Endothelial cell of umbilical vein (primary cell): ENCODE data around the gene CDX1. TPM values are rescaled to one million over a fixed set of nuclear protein-coding genes. Genes with fewer than 3 reads are reported as not detected.

Source experiments
- BruUV-seq: library from RNA; stranded (reverse); fragments of 400-500 nt; replicated peaks from 2 replicates; lab custom pipeline; 2021; lab: Mats Ljungman, UMichigan
- CTCF ChIA-PET: fragments of 300-600, 350-600 bp; sonication (Branson Sonifier 250); formaldehyde crosslinking; loops from one replicate; lab custom pipeline; 2021; ENCODE audit warnings: antibody characterized with exemption, inconsistent platforms; lab: Charles Lee
- POLR2A ChIA-PET: fragments of 300-600, 350-600 bp; sonication (Branson Sonifier 250); formaldehyde crosslinking; loops from one replicate; lab custom pipeline; 2021; ENCODE audit warnings: antibody characterized with exemption, inconsistent platforms; lab: Charles Lee
- DNase-seq: peaks from one replicate; pipeline ENCODE4 v3.0.0-alpha.2; 2011; ENCODE audit warnings: low read depth, low spot score
- FAIRE-seq: peaks from 2 replicates; lab custom pipeline; 2011; peaks lifted over from hg19 to GRCh38; lab: Jason Lieb, UNC
- H2AFZ ChIP-seq: 2 replicates; pipeline ENCODE4 v1.6.0; 2012; ENCODE audit warnings: low read depth, low read length, control low read depth, inconsistent platforms
- H3K27ac ChIP-seq: 2 replicates; pipeline ENCODE4 v1.5.1; 2011; ENCODE audit warnings: low read depth, mild to moderate bottlenecking, control low read depth, low read length, moderate library complexity; ENCODE audit not compliant: insufficient read depth
- H3K27me3 ChIP-seq, 2 experiments: 2 replicates each; pipeline versions ENCODE4 v1.6.0 to v1.6.1; 2011; ENCODE audit warnings: low read length in 2 of 2, mixed read lengths in 1 of 2; ENCODE audit not compliant: control insufficient read depth in 2 of 2, insufficient read depth in 2 of 2
- H3K36me3 ChIP-seq, 2 experiments: 2 replicates in 1 of 2; 3 replicates in 1 of 2; pipeline ENCODE4 v1.5.1; 2011; ENCODE audit warnings: low read length in 2 of 2, mild to moderate bottlenecking in 1 of 2, moderate library complexity in 1 of 2; ENCODE audit not compliant: control insufficient read depth in 2 of 2, insufficient read depth in 2 of 2; ENCODE audit errors: extremely low read depth in 1 of 2
- H3K4me1 ChIP-seq: 3 replicates; pipeline ENCODE4 v1.5.1; 2011; ENCODE audit warnings: mild to moderate bottlenecking, low read length; ENCODE audit not compliant: control insufficient read depth, insufficient read depth; ENCODE audit errors: extremely low read depth
- H3K4me2 ChIP-seq: 2 replicates; pipeline ENCODE4 v1.6.1; 2011; ENCODE audit warnings: low read length, control low read depth, mixed read lengths; ENCODE audit not compliant: insufficient read depth
- H3K4me3 ChIP-seq, 3 experiments: fragments of 200-600 bp in 1 of 3; sonication (generic), shearing (Covaris generic) in 1 of 3; replicated peaks in 1 of 3; 2 replicates each; pipeline ENCODE4 v1.5.1; 2011 to 2016; ENCODE audit warnings: control low read depth in 3 of 3, low read length in 3 of 3, mild to moderate bottlenecking in 2 of 3, inconsistent platforms in 1 of 3, low read depth in 1 of 3, moderate library complexity in 1 of 3; ENCODE audit not compliant: insufficient read depth in 1 of 3
- H3K79me2 ChIP-seq: 2 replicates; pipeline ENCODE4 v1.6.0; 2012; ENCODE audit warnings: low read length, inconsistent platforms; ENCODE audit not compliant: control insufficient read depth, insufficient read depth
- H3K9ac ChIP-seq: replicated peaks from 2 replicates; pipeline ENCODE3; 2011; ENCODE audit warnings: low read length, control low read depth; ENCODE audit not compliant: insufficient read depth; ENCODE audit errors: extremely low read depth
- H3K9me1 ChIP-seq: replicated peaks from 3 replicates; pipeline ENCODE4 v1.6.0; 2011; ENCODE audit warnings: mild to moderate bottlenecking, low read length; ENCODE audit not compliant: control insufficient read depth, insufficient read depth; ENCODE audit errors: extremely low read depth
- H3K9me3 ChIP-seq: replicated peaks from 2 replicates; pipeline ENCODE4 v1.5.1; 2012; ENCODE audit warnings: low read length, inconsistent platforms; ENCODE audit not compliant: control insufficient read depth, insufficient read depth
- H4K20me1 ChIP-seq: replicated peaks from 2 replicates; pipeline ENCODE3; 2011; ENCODE audit warnings: mild to moderate bottlenecking, low read length; ENCODE audit not compliant: control insufficient read depth, insufficient read depth; ENCODE audit errors: extremely low read depth
- EZH2 ChIP-seq: IDR thresholded peaks from 2 replicates; pipeline ENCODE4 v1.6.1; 2012; ENCODE audit warnings: borderline replicate concordance, low read depth, mild to moderate bottlenecking, moderate library complexity, low read length, inconsistent platforms; ENCODE audit not compliant: severe bottlenecking
- FOS ChIP-seq: IDR thresholded peaks from 2 replicates; pipeline ENCODE4 v1.6.1; 2011; ENCODE audit warnings: mild to moderate bottlenecking, low read length, moderate library complexity, borderline replicate concordance; ENCODE audit not compliant: insufficient read depth
- GATA2 ChIP-seq: IDR thresholded peaks from 2 replicates; pipeline ENCODE4 v1.7.0; 2011; ENCODE audit warnings: low read depth, mild to moderate bottlenecking, moderate library complexity, mixed read lengths, low read length; ENCODE audit not compliant: insufficient read length, insufficient read depth
- JUN ChIP-seq: IDR thresholded peaks from 2 replicates; pipeline ENCODE4 v1.6.1; 2011; ENCODE audit warnings: borderline replicate concordance, low read depth; ENCODE audit not compliant: insufficient read length, insufficient read depth
- MYC ChIP-seq: IDR thresholded peaks from one replicate; pipeline ENCODE4 v1.6.1; 2011; ENCODE audit warnings: mild to moderate bottlenecking, low read depth, low read length
- POLR2A ChIP-seq: IDR thresholded peaks from 2 replicates; pipeline ENCODE4 v1.6.1; 2012; ENCODE audit warnings: low read depth, mild to moderate bottlenecking, control low read depth, low read length
- POLR2AphosphoS5 ChIP-seq: IDR thresholded peaks from 2 replicates; pipeline ENCODE4 v1.6.1; 2012; ENCODE audit warnings: low read depth, mild to moderate bottlenecking, control low read depth, low read length, moderate library complexity; ENCODE audit not compliant: insufficient read depth
- dilution Hi-C: fragments of 300-500 bp; cut with MboI; formaldehyde crosslinking; loops from one replicate; pipeline ENCODE4 v1.15.0; 2019; ENCODE audit warnings: low sequenced_read_pairs; ENCODE audit not compliant: extremely low pct_ligation_motif_present
- intact Hi-C: fragments of 100-400 bp; cut with micrococcal nuclease; formaldehyde crosslinking; loops from one replicate; pipeline ENCODE4 v1.10.0; 2022
- polyA plus RNA-seq, 4 experiments: library from polyadenylated mRNA; depleted of rRNA in 3 of 4; stranded (reverse) in 3 of 4; unstranded in 1 of 4; fragments of >200 nt; gene quantifications; 2 replicates each; pipeline versions ENCODE4 v1.2.1 to v1.2.3, GENCODE V29; 2011 to 2012; ENCODE audit warnings: missing spikeins in 1 of 4
- total RNA-seq: library from RNA; stranded (reverse); gene quantifications from 2 replicates; pipeline ENCODE4 v1.2.3, GENCODE V29; 2021
- TF ChIP-seq, protein P1 (sequence below), 2 donors: IDR thresholded peaks; 1 replicate in 1 of 2; 2 replicates in 1 of 2; pipeline ENCODE4 v1.5.1; 2011; ENCODE audit warnings: low read length in 2 of 2, mild to moderate bottlenecking in 2 of 2, moderate library complexity in 2 of 2, control low read depth in 1 of 2, inconsistent platforms in 1 of 2, low read depth in 1 of 2; ENCODE audit not compliant: insufficient read depth in 1 of 2; ENCODE audit errors: extremely low read depth in 1 of 2
- TF ChIP-seq, protein P2 (sequence below): IDR thresholded peaks from 2 replicates; pipeline ENCODE4 v1.6.1; 2011; ENCODE audit not compliant: insufficient read depth, insufficient read length

CDX1 gene
- total and polyA plus RNA-seq, 2 donors (not counting 3 experiments of a cell fraction or from before 2014, with no cell fraction given): not detected

DNA sequence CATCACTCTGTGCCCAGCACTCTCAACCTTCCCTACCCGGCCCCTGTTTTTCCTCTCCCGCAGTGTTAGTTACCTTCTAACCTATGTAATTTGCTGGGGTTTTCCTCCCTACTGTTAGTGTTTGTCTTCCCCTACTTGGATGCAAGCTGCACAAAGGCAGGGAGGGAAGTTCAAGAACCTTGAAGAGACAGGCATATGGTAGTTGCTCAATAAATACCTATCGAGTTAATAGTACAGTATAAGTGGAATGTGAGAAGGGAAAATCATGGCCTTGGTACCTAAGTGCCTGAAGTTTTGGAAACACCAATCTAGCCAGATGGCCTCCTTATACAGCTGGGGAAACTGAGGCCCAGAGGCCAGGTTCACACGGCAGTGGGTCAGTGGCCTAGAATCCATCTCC is 35.1 kb upstream of the CDX1 start:
- ChIA-PET POLR2A (no interaction called here), CTCF (interaction anchor here (0.9 kb wide), 1 partner anchor 50 kb away, joined by 3 read pairs; no protein-coding TSS in a partner anchor)
- dilution Hi-C loops (no loop called here), intact Hi-C loops (loop anchor here (2.0 to 5.0 kb wide), 2 partner anchors 129 to 297 kb away; partner anchors contain the start of genes HMGXB3 and TIGD6)
- H3K79me2 ChIP-seq: no peaks in the 10 kb centered on the region
- BruUV-seq: no TSS peak
- H3K4me3 ChIP-seq: no peak overlapping the region
- TF ChIP-seq POLR2AphosphoS5 (no peak), FOS (no peak), JUN (no peak), POLR2A (no peak), EZH2 (no peak), GATA2 (no peak), MYC (no peak)
- TF ChIP-seq, protein P1, sequence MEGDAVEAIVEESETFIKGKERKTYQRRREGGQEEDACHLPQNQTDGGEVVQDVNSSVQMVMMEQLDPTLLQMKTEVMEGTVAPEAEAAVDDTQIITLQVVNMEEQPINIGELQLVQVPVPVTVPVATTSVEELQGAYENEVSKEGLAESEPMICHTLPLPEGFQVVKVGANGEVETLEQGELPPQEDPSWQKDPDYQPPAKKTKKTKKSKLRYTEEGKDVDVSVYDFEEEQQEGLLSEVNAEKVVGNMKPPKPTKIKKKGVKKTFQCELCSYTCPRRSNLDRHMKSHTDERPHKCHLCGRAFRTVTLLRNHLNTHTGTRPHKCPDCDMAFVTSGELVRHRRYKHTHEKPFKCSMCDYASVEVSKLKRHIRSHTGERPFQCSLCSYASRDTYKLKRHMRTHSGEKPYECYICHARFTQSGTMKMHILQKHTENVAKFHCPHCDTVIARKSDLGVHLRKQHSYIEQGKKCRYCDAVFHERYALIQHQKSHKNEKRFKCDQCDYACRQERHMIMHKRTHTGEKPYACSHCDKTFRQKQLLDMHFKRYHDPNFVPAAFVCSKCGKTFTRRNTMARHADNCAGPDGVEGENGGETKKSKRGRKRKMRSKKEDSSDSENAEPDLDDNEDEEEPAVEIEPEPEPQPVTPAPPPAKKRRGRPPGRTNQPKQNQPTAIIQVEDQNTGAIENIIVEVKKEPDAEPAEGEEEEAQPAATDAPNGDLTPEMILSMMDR (IDR thresholded peaks at IDR 0.05; ENCODE audit: extremely low read depth in 1 of 2, insufficient read depth in 1 of 2, low read depth in 1 of 2, low read length in 2 of 2): no peak
- TF ChIP-seq, protein P2, sequence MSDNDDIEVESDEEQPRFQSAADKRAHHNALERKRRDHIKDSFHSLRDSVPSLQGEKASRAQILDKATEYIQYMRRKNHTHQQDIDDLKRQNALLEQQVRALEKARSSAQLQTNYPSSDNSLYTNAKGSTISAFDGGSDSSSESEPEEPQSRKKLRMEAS: no peak
- no peaks in the 10 kb centered on the region for H3K36me3 ChIP-seq
- H4K20me1 ChIP-seq: no peaks in the 10 kb centered on the region
- peaks cover 15% of the 10 kb centered on the region for H3K4me1 ChIP-seq
- H3K27ac ChIP-seq: no peak overlapping the region
- H3K9ac ChIP-seq: no peak overlapping the region
- no peaks in the 10 kb centered on the region for H3K9me3 ChIP-seq
- H3K27me3 ChIP-seq: peaks cover 0 to 6% of the 10 kb centered on the region in 2 experiments
- H3K4me2 ChIP-seq: no peak overlapping the region
- no peak overlapping the region for H2AFZ ChIP-seq
- FAIRE-seq (no peak), DNase-seq (no peak)
- H3K9me1 ChIP-seq: no peaks in the 10 kb centered on the region
